ENCODE data around the gene TNFRSF17.

Gene TNFRSF17

GRCh38 chr16:11973070-11973469 lies 8.1 kb downstream of the TNFRSF17 start:
- Histone ChIP-seq H3K27ac (no peak overlapping the region), H3K79me2 (peaks cover 17% of the 10 kb centered on the region), H3K27me3 (ENCODE audit: control insufficient read depth, insufficient read depth, low read length) (no peaks in the 10 kb centered on the region), H2AFZ (no peak overlapping the region), H3K4me2 (ENCODE audit: low read length) (no peak overlapping the region), H3K36me3 (ENCODE audit: control insufficient read depth, insufficient read depth, low read length) (no peaks in the 10 kb centered on the region), H3K9ac (no peak overlapping the region), H3K4me1 (peaks cover 10% of the 10 kb centered on the region), H3K4me3 (ENCODE audit: low read depth, low read length) (no peak overlapping the region), H3K9me3 (ENCODE audit: control insufficient read depth, low read length) (no peaks in the 10 kb centered on the region)
- TF ChIP-seq, protein P1, sequence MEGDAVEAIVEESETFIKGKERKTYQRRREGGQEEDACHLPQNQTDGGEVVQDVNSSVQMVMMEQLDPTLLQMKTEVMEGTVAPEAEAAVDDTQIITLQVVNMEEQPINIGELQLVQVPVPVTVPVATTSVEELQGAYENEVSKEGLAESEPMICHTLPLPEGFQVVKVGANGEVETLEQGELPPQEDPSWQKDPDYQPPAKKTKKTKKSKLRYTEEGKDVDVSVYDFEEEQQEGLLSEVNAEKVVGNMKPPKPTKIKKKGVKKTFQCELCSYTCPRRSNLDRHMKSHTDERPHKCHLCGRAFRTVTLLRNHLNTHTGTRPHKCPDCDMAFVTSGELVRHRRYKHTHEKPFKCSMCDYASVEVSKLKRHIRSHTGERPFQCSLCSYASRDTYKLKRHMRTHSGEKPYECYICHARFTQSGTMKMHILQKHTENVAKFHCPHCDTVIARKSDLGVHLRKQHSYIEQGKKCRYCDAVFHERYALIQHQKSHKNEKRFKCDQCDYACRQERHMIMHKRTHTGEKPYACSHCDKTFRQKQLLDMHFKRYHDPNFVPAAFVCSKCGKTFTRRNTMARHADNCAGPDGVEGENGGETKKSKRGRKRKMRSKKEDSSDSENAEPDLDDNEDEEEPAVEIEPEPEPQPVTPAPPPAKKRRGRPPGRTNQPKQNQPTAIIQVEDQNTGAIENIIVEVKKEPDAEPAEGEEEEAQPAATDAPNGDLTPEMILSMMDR (IDR thresholded peaks at IDR 0.05), result no peak

GRCh38 chr16:11976850-11977375 lies 11.9 kb downstream of the TNFRSF17 start:
- H2AFZ ChIP-seq, result peak overlapping the region; percentile 55
- H3K9me3 ChIP-seq (ENCODE audit: control insufficient read depth, low read length), result no peaks in the 10 kb centered on the region
- H3K4me3 ChIP-seq (ENCODE audit: low read depth, low read length), result peak overlapping the region; percentile 98
- TF ChIP-seq, protein P1 (IDR thresholded peaks at IDR 0.05), result no peak
- no peaks in the 10 kb centered on the region for H3K36me3 ChIP-seq (ENCODE audit: control insufficient read depth, insufficient read depth, low read length)
- no peaks in the 10 kb centered on the region for H3K27me3 ChIP-seq (ENCODE audit: control insufficient read depth, insufficient read depth, low read length)
- H3K79me2 ChIP-seq, result peaks cover 50% of the 10 kb centered on the region
- peaks cover 6% of the 10 kb centered on the region for H3K4me1 ChIP-seq
- H3K4me2 ChIP-seq (ENCODE audit: low read length), result peak overlapping the region; percentile 83
- H3K9ac ChIP-seq, result peak overlapping the region; percentile 38
- peak overlapping the region; percentile 48 for H3K27ac ChIP-seq

DNA sequence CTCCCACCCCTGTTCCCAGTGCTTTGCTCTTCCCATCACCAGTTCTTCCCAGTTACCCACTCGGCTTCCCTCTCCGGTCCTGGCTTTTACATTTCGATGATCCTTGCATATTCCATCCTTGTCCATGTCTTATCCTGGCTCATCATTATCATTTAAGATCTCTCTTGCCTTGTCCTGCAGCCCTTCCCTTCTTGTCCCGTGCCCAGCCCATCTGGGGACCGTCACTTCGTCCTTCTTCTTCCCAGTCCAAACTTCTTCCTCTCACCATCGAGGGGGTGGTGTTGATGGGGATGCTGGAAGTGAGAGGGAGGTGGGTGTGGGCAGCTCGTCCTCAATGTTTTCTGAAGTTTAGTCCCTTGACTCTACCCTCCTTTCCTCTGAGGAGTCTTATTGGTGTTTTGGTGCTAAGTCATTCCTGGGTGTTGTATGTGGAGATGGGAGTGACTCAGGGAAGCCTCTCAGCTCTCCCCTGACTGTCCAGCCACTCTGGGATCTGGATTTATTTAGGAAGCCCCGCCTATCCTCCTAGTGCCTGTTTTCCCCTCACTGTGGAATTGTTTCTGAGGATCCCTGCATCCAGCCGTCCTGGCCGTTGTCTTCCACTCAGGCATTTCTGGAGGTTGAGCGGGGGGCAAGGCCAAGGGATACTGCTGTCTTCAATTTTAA lies 12.5 kb downstream of the TNFRSF17 start:
- peak overlapping the region; percentile 83 for H3K4me2 ChIP-seq (ENCODE audit: low read length)
- H3K27me3 ChIP-seq (ENCODE audit: control insufficient read depth, insufficient read depth, low read length), result no peaks in the 10 kb centered on the region
- peak overlapping the region; percentile 55 for H2AFZ ChIP-seq
- no peaks in the 10 kb centered on the region for H3K36me3 ChIP-seq (ENCODE audit: control insufficient read depth, insufficient read depth, low read length)
- no peaks in the 10 kb centered on the region for H3K9me3 ChIP-seq (ENCODE audit: control insufficient read depth, low read length)
- H3K4me3 ChIP-seq (ENCODE audit: low read depth, low read length), result peak overlapping the region; percentile 98
- H3K4me1 ChIP-seq, result peaks cover 7% of the 10 kb centered on the region
- no peak overlapping the region for H3K9ac ChIP-seq
- TF ChIP-seq, protein P1 (IDR thresholded peaks at IDR 0.05), result no peak
- H3K79me2 ChIP-seq, result peaks cover 55% of the 10 kb centered on the region
- H3K27ac ChIP-seq, result peak overlapping the region; percentile 48

DNA sequence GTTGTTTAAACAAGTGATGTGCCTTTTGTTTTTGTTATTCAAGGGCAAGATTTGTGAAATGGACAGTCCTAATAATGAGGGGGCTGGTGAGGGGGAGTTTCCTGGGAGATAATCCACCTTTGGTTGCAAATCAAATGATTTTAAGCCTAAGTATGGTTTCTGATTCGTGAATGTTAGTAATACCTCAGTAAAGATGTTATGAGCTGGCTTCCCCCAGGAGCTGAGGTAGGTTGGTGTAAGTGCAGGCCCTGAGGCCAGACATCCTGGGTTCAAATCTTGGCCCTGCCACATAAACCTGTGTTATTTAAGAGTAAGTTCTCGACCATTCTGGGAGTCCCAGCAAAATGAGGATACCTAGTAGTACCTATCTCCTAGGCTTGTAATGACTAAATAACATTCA lies 13.1 kb downstream of the TNFRSF17 start:
- H2AFZ ChIP-seq, result no peak overlapping the region
- H3K4me1 ChIP-seq, result peaks cover 8% of the 10 kb centered on the region
- peak overlapping the region; percentile 48 for H3K27ac ChIP-seq
- TF ChIP-seq, protein P1 (IDR thresholded peaks at IDR 0.05), result no peak
- H3K27me3 ChIP-seq (ENCODE audit: control insufficient read depth, insufficient read depth, low read length), result no peaks in the 10 kb centered on the region
- peak overlapping the region; percentile 98 for H3K4me3 ChIP-seq (ENCODE audit: low read depth, low read length)
- H3K4me2 ChIP-seq (ENCODE audit: low read length), result peak overlapping the region; percentile 83
- H3K36me3 ChIP-seq (ENCODE audit: control insufficient read depth, insufficient read depth, low read length), result no peaks in the 10 kb centered on the region
- H3K9me3 ChIP-seq (ENCODE audit: control insufficient read depth, low read length), result no peaks in the 10 kb centered on the region
- H3K79me2 ChIP-seq, result peaks cover 57% of the 10 kb centered on the region
- H3K9ac ChIP-seq, result no peak overlapping the region
